NCI-H1048 (cell line): ENCODE measurements around the gene CDCA3.
"Not testable (repeated sequence)": the region's sequence is repeated elsewhere in the genome, so short reads cannot be mapped to it uniquely, and the experiment has no call there.

ENCODE experiments used
- DNase-seq: peaks from one replicate; lab custom pipeline; 2025; lab: John Stamatoyannopoulos, UW

CDCA3 gene

DNA sequence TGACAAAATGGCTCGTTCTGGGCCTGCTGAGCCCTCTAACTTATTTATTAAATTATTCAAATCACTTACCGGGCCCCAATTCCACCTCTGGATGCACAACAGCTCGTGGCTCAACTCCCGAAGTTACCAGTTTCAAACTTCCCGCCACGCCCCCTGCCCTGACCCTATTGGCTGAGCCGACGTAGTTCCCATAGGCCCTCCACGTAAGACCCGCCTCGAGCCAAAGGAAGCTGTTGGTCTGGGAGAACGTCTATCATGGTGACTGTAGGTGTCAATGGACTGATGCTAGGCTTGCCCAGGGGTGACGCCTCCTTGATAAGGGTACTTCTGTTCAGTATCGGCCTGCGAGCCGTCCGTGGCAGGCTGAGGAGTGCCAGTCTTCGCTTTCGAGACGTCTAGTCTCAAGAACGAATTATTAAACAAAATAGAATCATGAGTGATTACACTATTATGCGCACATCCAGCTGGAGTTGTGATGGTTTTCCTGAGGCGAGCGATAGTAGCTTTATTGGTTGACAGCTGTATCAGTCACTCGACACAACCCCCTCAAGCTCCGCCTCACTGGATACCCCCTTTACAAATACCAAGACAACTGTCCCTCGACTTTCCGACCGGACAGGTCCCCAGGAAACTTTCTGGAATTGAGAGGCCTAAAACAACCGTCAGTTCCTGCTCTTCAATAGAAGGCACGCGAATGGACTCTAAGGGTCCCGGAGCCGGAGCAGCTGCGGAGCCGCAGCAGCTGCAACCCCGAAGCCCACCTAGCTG, at the start of gene CDCA3:
Gene CDCA3 (minus strand): TSS at position 134 of the 768 bp plus-strand sequence. CDS start 334 bp downstream, outside the sequence.
- peak; percentile 92 for DNase-seq

DNA sequence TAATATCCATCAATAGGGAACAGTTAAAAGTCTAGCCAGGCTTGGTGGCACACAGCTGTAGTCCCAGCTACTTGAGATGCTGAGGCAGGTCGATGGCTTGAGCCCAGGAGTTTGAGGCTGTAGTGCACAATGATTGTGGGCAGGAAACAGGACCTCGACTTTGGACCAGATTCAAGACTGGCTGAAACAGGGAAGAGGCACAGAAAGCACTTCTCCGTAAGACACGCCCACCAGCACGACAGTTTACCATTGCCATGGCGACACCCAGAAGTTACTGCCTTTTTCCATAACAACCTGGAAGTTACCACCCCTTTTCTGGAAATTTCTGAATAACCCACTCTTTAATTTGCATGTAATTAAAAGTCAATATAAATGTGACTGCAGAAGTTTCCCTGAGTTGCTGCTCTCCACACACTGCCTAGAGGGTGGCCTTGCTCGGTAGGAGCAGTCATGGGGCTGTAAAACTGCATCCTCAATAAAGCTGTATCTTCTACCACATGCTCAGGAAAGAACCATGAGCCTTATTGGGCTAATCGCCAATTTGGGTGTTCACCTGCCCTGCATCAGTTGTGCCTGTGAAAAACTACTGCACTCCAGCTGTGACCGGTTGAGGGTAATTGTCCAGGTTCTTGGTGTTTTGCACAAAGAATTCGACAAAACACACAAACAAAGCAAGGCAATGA, 48.9 kb upstream of the CDCA3 start:
- peak; percentile 68 for DNase-seq

DNA sequence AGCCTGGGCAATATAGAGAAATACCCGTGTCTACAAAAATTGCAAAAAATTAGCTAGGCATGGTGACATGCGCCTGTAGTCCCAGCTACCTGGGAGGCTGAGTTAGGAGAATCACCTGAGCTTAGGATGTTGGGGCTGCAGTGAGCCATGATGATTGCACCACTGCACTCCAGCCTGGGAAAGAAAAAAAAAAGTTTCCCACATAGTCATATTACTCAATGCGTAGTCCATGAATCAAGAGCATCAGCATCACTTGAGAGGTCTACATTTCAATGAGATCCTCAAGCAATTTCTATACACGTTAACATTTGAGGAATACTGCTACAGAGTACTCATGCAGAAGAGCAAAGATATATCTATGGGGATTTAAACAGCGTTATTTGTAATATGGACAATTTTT, 48.3 kb upstream of the CDCA3 start:
- DNase-seq, result no peak

DNA sequence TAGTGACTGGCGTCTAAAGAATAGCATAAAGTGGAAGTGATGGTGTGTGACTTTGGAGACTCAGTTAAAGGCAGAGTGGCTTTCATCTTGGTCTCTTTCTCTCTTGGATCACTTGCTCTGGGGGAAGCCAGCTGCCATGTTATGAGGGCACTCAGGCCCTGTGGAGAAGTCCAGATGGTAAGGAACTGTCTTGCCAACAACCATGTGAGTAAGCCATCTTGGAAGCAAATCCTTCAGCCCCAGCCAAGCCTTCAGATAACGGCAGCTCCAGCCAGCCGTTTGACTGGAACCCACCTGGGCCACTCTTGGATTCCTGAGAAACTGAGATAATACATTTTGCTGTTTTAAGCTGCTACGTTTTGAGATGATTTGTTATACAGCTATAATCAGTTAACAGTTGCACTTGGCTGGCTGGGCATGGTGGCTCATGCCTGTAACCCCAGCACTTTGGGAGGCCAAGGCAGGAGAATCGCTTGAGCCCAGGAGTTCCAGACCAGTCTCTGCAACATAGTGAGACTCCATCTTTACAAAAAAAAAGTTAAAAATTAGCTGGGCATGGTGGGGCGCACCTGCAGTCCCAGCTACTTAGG, 45.9 kb upstream of the CDCA3 start:
- DNase-seq, result no peak

DNA sequence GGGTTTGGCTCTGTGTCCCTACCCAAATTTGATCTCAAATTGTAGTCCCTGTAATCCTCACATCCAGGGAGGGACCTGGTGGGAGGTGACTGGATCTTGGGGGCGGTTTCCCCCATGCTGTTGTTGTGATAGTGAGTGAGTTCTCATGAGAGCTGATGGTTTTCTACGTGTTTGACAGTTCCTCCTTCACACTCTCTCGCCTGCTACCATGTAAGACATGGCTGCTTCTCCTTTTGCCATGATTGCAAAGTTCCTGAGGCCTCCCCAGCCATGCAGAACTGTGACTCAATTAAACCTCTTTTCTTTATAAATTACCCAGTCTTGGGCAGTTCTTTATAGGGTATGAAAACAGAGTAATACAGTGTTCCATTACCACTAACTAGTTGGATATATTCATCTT, 43.2 kb upstream of the CDCA3 start:
- DNase-seq, result no peak

DNA sequence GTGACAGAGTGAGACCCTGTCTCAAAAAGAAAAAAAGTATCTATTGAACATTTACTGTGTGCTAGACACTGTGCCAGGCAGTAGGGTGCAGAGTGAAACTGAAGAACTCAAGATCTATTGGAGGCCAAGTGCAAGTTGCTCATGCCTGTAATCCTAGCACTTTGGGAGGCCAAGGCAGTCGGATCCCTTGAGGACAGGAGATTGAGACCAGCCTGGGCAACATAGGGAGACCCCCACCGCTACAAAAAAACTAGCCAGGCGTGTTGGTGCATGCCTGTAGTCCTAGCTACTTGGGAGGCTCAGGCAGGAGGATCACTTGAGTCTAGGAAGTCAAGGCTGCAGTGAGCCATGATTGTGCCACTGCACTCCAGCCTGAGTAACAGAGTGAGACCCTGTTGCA, 41.6 kb upstream of the CDCA3 start:
- DNase-seq, result not testable (repeated sequence)

DNA sequence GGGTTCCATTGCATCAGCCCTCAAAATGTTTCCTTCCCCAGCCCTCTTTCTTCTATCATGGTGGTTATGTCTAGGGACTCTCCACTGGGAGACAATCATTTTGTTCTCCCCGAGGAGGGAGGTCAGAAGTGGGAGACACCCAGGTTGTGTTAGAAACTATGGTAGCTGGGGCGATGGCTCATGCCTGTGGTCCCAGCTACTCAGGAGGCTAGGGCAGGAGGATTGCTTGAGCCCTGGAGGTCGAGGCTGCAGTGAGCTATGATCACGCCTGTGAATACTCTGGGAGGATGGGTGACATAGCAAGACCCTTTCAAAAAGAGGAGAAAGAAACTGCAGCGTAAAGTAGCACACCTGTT, 40.5 kb upstream of the CDCA3 start:
- no peak for DNase-seq

DNA sequence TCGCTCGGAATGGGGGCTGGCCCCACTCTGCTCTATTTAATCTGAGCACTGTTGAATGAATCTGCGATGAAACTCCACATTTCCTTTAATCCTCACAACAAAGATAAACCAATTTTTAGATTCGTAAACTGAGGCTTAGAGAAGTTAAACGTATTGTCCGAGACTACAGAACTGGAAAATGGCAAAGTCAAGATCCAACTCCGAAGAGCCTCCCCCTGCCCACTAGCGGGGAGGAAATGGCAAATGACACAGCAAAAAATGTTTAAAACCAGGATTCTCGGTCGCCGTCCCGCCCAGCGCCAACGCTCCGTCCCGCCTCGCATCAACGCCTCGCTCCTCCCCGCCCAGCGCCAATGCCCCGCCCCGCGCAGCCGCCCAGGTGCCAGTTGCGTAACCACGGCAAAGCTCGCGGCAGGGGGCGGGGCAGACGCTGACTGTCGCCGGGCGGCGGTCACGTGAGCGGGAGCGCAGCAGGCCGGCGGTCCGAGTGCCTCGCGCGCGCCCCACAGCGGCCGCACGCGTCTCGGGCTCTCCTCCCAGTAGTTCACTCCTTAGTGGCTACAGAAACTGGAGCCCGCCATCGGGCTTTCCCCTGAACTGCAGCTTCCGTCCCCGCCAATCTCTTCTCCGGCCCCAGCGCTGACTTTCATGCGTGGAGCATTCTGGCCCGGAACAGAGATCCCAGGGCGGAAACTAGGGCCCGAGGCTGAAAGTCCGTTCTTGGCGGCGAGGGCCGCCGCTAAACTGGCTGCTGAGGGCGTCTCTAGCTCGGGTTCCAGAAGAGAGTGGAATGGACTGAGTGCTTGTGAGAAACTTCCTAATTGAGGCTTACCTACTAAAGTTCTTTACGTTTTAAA, 39.9 kb upstream of the CDCA3 start:
- DNase-seq, result peak; percentile 94

DNA sequence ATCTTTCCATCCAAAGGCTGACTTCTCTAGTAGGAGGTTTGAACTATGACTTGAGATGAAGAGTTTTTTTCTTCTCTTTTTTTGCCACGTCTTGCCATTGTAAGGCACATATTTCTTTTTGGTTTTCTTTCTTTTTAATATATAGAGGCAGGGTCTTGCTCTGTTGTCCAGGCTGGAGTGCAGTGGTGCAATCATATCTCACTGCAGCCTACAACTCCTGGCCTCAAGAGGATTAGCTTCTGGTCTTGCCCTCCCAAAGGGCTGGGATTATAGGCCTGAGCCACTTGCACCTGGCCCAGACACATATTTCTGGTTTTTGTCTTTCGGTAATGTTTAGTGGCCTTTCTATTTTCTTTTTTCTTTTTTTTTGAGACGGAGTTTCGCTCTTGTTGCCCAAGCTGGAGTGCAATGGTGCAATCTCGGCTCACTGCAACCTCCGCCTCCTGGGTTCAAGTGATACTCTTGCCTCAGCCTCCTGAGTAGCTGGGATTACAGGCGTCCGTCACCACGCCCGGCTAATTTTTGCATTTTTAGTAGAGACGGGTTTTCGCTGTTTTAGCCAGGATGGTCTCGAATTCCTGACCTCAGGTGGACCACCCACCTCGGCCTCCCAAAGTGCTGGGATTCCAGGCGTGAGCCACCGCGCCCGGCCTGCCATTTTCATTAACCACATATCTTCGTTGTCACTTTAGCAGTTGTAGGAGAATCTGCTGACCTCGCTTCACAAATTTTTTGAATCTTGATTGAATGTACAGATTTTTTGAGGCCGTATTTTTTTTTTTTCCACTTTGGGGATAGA, 38.9 kb upstream of the CDCA3 start:
- not testable (repeated sequence) for DNase-seq

DNA sequence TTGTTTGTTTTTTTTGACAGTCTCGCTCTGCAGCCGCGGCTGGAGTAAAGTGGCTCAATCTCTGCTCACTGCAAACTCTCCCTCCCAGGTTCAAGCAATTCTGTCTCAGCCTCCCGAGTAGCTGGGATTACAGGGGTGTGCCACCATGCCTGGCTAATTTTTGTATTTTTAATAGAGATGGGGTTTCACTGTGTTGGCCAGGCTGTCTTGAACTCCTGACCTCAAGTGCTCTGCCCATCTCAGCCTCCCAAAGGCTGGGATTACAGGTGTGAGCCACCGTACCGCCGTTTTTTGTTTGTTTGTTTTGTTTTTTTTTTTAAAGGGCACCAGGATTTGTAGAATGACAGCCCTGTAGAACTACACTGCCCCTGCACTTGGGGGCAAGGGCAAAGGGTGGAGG, 37.7 kb upstream of the CDCA3 start:
- not testable (repeated sequence) for DNase-seq

DNA sequence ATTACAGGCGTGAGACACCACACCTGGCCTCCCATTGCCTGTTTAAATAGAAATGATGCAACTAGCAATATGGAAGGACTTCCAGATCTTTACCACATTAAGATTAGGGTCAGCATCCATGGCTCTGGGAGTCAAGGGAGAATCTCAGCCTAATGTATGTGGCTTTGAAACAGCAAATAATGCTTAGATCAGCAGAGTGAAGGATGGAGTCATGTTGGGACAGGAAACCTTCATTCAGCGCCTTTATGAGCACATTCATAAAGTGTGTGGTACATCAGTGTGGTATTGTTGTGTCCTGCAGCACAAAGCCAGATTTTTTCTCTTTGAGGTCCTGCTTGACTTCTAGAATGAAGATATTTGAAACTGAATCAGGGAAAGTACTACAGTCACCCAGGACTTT, 37.3 kb upstream of the CDCA3 start:
- no peak for DNase-seq

DNA sequence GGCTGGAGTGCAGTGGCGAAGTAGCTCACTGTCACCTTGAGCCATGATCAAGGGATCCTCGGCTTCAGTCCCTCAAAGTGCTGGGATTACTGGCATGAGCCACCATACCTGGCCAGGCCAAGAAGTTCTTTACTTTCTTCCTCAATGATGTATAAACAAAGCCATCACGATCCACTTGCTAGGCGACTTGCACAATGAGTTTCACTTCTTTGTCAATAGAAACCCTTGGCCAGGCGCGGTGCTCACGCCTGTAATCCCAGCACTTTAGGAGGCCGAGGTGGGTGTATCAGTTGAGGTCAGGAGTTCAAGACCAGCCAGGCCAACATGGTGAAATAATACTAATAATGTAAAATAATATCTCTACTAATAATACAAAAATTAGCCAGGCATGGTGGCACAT, 36.4 kb upstream of the CDCA3 start:
- no peak for DNase-seq

DNA sequence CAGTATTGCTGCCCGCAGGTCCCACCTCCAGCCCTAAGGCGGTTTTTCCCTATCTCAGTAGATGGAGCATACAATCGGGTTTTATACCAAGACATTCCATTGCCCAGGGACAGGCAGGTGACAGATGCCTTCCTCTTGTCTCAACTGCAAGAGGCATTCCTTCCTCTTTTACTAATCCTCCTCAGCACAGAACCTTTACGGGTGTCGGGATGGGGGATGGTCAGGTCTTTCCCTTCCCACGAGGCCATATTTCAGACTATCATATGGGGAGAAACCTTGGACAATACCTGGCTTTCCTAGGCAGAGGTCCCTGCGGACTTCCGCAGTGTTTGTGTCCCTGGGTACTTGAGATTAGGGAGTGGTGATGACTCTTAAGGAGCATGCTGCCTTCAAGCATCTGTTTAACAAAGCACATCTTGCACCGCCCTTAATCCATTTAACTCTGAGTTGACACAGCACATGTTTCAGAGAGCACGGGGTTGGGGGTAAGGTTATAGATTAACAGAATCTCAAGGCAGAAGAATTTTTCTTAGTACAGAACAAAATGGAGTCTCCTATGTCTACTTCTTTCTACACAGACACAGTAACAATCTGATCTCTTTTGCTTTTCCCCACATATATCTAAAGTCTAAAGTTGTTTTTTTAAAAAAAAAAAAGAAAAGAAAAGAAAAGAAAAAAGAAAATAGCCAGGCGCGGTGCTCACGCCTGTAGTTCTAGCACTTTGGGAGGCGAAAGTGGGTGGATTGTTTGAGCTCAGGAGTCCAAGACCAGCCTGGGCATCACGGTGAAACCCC, 35.3 kb upstream of the CDCA3 start:
- DNase-seq, result not testable (repeated sequence)

DNA sequence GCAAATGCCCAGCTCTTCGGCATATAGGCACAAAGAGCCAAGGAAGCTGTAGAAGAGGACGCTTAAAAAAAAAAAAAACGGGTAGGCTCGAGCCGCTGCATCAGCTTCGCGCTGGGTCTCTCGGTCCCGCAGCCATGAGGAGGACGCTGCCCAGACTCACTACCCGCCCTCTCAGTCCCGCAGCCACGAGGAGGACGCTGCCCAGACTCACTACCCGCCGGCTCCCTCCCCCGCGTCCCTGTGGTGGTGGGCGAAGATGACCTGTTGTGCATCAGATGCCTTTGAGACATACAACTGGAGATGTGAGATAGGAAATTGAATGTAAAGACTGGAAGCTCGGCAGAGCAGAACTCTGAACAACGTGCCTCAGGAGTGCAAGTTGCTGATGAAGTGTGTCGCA, 33.5 kb upstream of the CDCA3 start:
- DNase-seq, result no peak

DNA sequence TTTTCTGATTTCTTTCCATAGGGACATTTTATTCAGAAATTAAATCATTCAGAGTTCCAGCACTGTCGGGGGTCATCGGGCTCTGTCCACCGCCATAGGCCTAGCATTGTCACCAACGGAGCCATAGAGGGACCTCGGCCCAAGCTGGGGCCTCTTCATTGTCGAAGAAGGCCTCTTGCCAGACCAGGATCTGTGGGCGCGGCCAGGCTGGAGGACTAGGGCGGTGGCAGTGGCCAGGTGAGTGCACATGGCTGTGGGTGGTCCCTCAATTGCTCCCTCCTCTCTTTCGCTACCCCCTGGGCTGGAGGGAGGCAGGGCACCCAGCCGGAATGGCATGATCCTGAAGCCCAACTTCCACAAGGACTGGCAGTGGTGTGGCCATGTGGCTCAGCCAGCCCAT, 32.6 kb upstream of the CDCA3 start:
- no peak for DNase-seq

DNA sequence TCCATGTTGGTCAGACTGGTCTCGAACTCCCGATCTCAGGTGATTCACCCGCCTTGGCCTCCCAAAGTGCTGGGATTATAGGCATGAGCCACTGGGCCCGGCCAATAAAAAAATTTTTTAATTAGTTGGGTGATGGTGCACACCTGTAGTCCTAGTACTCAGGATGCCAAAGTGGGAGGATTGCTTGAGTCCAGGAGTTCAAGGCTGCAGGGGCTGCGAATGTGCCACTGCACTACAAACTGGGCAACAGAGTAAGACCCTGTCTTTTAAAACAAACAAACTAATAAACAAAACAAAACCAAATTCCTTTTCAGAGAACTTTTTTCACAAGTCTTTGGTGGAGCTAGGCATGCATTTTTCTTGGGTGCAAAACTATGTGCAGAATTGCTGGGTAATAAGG, 32.2 kb upstream of the CDCA3 start:
- no peak for DNase-seq

DNA sequence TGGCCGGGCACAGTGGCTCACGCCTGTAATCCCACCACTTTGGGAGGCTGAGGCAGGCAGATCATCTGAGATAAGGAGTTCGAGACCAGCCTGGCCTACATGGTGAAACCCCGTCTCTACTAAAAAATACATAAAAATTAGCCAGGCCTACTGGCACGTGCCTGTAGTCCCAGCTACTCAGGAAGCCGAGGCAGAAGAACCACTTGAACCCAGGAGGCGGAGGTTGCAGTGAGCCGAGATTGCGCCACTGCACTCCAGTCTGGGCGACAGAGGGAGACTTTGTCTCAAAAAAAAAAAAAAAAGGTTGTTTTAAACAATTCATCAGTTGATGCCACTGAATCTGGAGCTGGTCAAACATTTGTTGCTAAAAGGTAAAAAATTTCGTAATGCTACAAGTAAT, 28.7 kb upstream of the CDCA3 start:
- not testable (repeated sequence) for DNase-seq

DNA sequence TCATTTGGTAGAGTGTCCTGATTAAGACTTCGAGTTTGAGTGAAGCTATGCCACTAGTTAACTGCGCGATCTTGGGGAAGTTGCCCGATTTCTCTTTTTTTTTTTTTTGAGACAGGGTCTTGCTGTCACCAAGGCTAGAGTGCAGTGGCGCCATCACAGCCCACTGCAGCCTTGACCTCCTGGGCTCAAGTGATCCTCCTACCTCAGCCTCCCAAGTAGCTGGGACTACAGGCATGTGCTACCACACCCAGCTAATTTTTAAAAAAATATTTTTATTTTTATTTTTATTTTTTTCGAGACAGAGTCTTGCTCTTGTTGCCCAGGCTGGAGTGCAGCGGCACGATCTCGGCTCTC, 22.9 kb upstream of the CDCA3 start:
- not testable (repeated sequence) for DNase-seq

DNA sequence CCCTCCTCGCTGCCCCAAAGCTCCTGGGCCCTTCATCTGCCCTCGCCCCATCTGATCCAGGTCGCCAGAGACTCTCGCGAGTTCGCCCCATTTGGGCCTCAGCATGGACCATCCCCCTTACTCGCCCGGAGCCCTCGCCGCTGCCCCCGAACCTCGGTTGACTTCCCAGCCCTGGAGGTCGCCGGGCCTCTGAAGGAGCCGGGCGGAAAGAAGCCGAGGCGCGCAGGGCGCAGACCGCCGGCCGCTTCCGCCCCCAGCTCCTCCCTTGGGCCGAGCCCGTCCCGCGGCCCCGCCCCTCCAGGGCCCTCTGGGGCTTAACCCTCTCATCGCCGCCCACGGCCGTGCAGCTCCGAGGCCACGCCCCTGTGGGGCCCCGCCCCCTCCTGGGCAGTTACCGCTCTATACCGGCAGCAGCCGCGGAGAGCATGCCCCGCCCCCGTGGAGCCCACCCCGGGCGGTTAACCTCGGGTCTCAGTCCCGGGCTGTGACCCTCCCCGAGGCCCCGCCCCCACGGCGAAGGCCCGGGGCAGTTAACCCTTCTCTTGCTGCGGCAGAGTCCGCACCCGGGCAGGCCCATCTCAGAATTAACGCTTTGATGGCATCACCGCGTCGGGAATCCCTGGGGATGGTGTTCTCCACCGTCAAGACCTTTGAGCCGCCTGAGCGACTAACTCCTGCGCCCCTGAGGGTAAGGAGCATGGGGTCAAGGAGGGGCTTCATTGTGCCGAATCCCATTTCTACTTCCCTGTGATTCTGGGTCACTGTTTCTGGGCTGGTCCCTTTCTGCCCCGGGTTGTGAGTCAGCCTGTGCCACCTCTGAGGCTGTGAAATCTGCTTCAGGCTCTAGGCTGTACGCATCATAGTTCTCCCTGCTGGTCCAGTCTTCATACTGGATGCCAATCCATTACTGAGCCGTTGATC, 22.3 kb upstream of the CDCA3 start, which contains the start of gene SPSB2:
Gene SPSB2 (minus strand): TSS at position 210 of the 921 bp plus-strand sequence. CDS start 402 bp downstream, outside the sequence.
- peak; percentile 86 for DNase-seq
